Fibroblast of mammary gland (primary cell): ENCODE data around the gene PNPLA2.

Experiments used
- DNase-seq: peaks from one replicate; pipeline ENCODE4 v3.0.0-alpha.2; 2010; ENCODE audit warnings: low read depth
- H3K4me3 ChIP-seq: 2 replicates; pipeline ENCODE4 v1.5.1; 2011; ENCODE audit warnings: low read depth, mild to moderate bottlenecking, low read length, moderate library complexity; ENCODE audit not compliant: control insufficient read depth
- CTCF ChIP-seq: conservative IDR thresholded peaks from 2 replicates; pipeline ENCODE4 v1.5.1; 2011; ENCODE audit warnings: low read depth, low read length, inconsistent platforms; ENCODE audit not compliant: control insufficient read depth, insufficient read depth

The PNPLA2 gene

GRCh38 chr11:832529-833113 is 13.9 kb downstream of the PNPLA2 start, which contains the start of gene CD151:
CD151 (plus strand) TSS chr11:832952; CDS start chr11:836070, 3,118 bp downstream.
- DNase-seq: no peak
- H3K4me3 ChIP-seq: peak within 1 kb of the TSS; percentile 51
- no peak for TF ChIP-seq CTCF

DNA sequence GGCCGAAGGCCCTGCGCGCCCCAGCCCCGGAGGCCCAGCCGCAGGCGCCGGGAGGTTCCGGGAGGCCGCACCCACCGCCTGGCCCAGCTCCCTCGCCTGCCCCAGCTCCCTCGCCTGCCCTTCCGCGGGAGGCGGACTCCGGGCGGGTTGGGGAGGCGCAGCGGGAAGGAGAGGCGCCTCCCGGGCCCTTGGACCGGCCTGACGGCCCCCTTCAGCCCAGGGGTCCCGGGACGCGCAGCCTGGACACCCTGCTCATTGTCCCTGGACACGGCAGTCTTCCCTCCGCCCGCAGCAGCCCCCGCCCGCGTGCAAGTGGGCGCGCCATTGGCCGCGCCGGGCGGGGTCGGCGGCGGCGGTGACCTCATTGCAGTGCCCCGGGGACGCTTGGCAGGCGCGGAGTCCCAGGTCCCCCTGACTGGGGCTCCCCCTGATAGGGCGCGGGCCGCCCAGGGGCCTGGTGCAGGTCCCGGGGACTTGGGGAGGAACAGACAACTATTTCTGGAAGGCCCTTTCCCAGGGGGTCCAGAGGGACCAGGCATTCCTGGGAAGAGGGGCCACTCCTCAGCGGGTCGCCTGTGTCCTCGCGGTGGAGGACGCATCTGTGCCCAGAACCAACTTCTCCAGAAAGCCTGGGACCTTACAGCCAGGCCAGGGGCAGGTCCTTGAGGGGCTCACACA is 14.5 kb downstream of the PNPLA2 start:
- H3K4me3 ChIP-seq: peak overlapping the region; percentile 51
- DNase-seq: no peak
- no peak for TF ChIP-seq CTCF

- no peak for TF ChIP-seq CTCF
- DNase-seq: no peak
- peak overlapping the region; percentile 51 for H3K4me3 ChIP-seq
Measured at GRCh38 chr11:833849-834311, 15.2 kb downstream of the PNPLA2 start.

GRCh38 chr11:834371-835316 is 15.9 kb downstream of the PNPLA2 start:
- peak overlapping the region; percentile 37 for H3K4me3 ChIP-seq
- TF ChIP-seq CTCF: no peak
- DNase-seq: peak; percentile 62

- no peak overlapping the region for H3K4me3 ChIP-seq
- no peak for TF ChIP-seq CTCF
- DNase-seq: no peak
Measured at GRCh38 chr11:836274-836673, 17.6 kb downstream of the PNPLA2 start.

- no peak for DNase-seq
- no peak overlapping the region for H3K4me3 ChIP-seq
- TF ChIP-seq CTCF: no peak
Measured at GRCh38 chr11:836700-837099, 18.0 kb downstream of the PNPLA2 start.
